GM21825 (cell line): ENCODE data around the gene NRXN3.

Experiments
- ATAC-seq: cut with Tn5 transposase; IDR thresholded peaks from one replicate; pipeline ENCODE4 v1.9.1; 2021; ENCODE audit warnings: mild to moderate bottlenecking, moderate library complexity; ENCODE audit not compliant: unreplicated experiment

The NRXN3 gene

GRCh38 chr14:78316052-78316451 is 145.9 kb downstream of the NRXN3 start:
- ATAC-seq, result no peak

DNA sequence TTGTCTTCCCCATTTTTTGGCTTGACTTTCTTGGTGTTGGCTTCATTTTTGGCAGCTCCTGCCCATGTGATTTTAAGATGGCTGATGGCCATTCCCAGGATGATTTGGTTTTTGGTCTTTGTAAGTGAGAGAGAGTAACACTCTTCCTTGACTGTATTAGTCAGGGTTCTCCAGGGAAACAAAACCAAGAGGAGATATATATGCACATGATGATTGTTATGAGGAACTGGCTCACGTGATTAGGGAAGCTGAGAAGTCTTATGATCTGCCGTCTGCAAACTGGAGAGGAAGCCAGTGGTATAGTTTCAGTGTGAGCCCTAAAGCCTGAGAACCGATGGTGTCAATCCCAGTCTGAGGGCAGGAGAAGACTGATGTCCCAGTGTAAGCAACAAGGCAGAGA is 146.6 kb downstream of the NRXN3 start:
- ATAC-seq, result no peak

- ATAC-seq, result no peak
Observed at GRCh38 chr14:78319406-78319805, 149.2 kb downstream of the NRXN3 start.

DNA sequence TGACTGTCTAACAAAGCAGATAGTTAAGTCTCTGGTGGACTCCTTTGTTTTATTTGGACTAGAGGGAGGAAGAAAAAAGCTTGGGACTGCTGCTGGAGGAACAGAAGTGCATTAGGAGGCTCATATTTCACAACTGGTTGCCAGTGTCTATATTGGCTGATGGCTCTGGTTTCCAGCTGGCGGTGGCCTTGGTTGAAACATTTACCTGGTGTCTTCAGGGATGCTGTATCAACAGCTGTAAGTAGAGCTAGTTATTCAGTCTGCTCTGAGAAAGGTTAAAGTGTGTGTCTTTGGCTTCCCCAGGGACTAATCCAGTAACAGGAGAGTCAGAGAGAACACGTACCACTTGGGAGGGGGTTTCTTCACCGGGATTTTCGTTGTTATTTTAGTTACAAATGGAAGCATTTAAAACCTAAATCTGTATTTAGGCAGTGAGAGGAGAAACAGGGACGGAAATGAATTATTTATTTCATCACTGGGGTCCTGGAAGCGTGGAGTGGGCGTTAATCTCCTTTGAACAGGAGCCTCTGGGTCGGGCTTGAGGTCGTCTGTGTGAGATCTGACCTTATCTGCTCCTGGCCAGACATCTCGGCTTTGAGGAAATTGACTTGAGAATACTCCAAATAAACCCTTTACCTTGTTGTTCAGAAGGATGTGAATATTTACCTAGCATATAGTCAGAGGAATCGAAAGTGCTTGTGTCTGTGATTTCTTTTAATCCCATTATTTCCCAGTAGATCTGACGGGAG is 149.9 kb downstream of the NRXN3 start:
- ATAC-seq, result no peak

- ATAC-seq, result no peak
Observed at GRCh38 chr14:78324353-78324752, 154.2 kb downstream of the NRXN3 start.

GRCh38 chr14:78325911-78326310 is 155.7 kb downstream of the NRXN3 start:
- ATAC-seq, result no peak

DNA sequence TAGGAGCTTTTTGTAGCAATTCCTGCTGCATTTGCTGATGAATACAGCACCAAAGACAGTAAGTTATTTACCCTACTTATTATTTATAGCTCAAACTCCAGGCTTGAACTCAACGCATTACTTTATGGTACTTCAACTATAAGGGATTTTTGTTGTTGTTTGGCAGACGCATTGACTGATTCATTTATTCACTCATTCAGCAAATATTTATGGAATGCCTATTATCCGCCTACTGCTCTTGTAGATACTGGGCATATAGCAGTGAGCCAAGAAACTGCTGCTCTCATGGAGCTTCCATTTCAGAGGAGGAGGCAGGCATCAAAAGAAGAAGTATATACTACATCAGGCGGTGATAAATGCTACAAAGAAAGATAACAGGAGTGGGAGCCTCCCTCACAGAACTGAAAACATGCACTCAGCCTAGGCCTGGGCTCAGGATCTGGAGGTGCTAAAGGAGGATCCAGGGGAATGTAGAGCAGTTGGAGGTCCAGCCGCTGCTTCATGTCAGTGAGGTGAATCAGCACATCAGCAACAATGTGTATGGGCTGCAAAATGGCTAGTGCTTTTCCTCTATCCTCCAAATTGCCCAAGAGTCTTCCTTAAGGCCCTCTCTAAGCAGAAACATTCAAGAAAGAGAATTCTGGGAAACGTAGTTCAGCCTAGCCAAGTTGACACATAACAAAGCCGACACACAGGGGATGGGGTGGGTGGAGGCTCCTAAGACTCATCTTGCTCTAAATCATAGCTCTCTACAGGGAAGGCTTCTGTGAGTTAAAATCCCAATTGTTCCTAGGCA is 157.5 kb downstream of the NRXN3 start:
- no peak for ATAC-seq

GRCh38 chr14:78329371-78329770 is 159.2 kb downstream of the NRXN3 start:
- ATAC-seq, result no peak

DNA sequence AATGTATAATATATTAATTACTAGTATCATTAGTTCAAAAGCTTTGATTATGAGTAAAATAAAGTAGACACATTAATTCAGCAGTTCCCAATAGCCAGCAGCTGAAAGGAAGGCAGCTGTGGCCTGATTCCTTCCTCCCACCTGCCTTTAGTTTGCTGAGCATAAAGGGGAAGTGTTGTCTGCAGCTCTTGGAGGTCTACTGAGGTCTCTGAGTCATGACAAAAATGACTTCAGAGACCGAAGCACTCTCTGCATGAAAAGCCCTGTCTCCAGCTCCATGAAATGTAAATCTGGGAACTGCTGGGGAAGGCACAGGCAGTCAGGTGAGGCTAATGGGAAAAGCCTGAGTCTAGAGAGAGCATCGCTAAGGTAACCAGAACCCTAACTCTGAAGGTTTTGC is 165.4 kb downstream of the NRXN3 start:
- ATAC-seq, result no peak

- ATAC-seq, result no peak
Observed at GRCh38 chr14:78340250-78340649, 170.1 kb downstream of the NRXN3 start.

- ATAC-seq, result no peak
Observed at GRCh38 chr14:78341827-78342389, 171.7 kb downstream of the NRXN3 start.

DNA sequence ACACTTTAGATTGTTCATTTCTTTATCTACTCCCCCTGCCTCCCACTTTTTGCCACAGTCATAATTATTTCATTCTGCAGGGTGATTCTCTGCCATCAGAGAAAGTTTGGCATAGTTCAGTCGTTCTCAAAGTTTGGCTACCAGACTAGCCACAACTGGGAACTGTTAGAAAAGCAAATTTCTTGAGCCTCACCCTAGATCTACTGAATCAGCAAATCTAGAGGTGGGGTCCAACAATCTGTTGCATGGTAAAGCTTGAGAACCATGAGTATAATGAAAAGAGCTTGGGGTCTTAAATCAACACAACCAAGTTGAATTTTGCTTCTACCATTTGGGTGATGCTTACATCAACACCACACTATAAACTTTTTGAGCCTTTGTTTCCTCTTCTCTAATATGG is 172.7 kb downstream of the NRXN3 start:
- no peak for ATAC-seq

GRCh38 chr14:78344290-78344689 is 174.1 kb downstream of the NRXN3 start:
- ATAC-seq, result no peak

- ATAC-seq, result no peak
Observed at GRCh38 chr14:78345131-78345744, 175.1 kb downstream of the NRXN3 start.

DNA sequence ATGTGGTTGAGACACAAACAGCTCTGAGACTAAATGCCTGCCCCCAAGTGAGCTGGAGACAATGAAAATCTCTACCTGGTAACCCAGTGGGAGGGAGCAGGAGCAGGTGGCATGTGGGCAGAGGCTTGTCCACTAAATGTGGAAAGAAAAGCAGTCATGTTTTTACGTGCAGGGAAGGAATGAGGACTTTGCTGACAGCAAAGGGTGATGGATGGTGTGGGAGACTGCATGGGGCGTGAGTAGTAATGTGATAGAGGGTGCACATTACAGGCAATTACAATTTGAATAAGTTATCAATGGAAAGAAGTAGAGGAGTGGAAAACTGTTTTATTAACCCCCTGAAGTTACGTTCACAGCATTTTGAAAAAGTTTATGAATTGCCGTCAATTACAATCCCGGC is 176.6 kb downstream of the NRXN3 start:
- no peak for ATAC-seq

DNA sequence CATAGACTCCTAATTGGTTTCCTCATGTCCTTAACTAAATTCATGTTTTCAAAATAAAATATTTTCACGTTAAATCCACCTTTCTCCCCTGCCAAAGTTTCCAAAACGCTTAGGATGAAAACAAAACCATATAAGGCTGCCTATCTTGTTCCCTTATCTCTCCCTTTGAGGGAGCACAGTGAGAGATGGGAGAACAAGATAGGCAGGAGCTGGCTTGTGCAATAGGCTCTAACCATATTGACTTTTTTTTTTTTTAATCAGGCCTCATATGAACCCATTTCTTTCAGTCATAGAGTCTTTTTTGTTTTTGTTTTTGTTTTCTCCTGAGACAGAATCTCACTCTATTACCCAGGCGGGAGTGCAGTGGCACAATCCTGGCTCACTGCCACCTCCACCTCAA is 184.9 kb downstream of the NRXN3 start:
- no peak for ATAC-seq

GRCh38 chr14:78356391-78356790 is 186.2 kb downstream of the NRXN3 start:
- no peak for ATAC-seq

DNA sequence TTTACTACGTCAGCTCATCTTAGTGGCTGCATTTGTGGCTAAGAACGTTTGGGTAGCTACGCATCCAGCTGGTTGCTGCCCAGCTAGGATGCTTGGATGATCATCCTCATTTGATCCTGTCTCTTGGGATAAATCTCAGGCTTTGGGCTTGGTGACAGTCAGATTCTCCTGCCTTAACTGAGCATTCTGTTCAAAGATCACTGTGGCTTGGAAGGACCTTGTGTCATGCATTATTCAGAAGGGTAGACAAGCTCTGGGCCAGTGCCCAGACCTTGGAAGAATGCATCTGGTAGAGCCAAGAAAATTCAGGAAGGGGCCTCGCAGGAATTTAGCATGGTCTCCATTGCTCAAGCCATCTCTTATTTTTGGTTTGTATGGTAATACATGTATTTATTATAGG is 188.4 kb downstream of the NRXN3 start:
- no peak for ATAC-seq

- ATAC-seq, result no peak
Observed at GRCh38 chr14:78359581-78359980, 189.4 kb downstream of the NRXN3 start.

GRCh38 chr14:78363008-78363407 is 192.8 kb downstream of the NRXN3 start:
- ATAC-seq, result no peak

- ATAC-seq, result no peak
Observed at GRCh38 chr14:78367355-78367754, 197.2 kb downstream of the NRXN3 start.

DNA sequence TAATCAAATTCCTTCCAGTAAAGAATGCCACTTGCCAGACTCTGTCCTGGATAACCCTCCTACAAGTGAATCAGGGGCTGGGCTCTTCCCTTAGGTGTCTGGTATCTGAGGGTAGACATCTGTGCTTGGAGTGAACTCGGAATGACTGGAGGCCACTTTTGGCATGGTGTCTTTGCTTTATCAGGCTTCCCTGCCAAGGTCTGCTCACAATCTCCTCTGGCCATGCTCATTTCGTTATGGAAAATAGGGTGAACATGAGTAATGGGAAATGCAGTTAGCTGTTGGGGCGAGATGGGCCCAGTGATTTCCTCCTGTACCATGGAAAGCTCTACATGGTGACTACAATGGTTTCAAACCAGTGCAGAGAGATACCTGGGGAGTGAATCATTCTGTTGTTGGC is 212.9 kb downstream of the NRXN3 start:
- no peak for ATAC-seq
